GM12865 (cell line): Measurements from ENCODE around the gene BGLAP.

Experiments used
- DNase-seq: peaks from one replicate; pipeline ENCODE4 v3.0.0; 2010; ENCODE audit warnings: low read depth
- H3K4me3 ChIP-seq: 2 replicates; pipeline ENCODE4 v1.5.1; 2011; ENCODE audit warnings: mild to moderate bottlenecking, low read depth, low read length, control low read depth
- CTCF ChIP-seq: IDR thresholded peaks from 2 replicates; pipeline ENCODE4 v1.5.1; 2011; ENCODE audit warnings: low read length, control low read depth, low read depth, inconsistent platforms; ENCODE audit not compliant: insufficient read depth; ENCODE audit errors: missing control alignments

Gene BGLAP

GRCh38 chr1:156286061-156286460 lies 44.1 kb downstream of the BGLAP start:
- DNase-seq, result no peak
- no peak for TF ChIP-seq CTCF
- no peak overlapping the region for H3K4me3 ChIP-seq

- H3K4me3 ChIP-seq, result no peak overlapping the region
- no peak for DNase-seq
- no peak for TF ChIP-seq CTCF
Measured at GRCh38 chr1:156289857-156290256, 47.9 kb downstream of the BGLAP start.

GRCh38 chr1:156291226-156292061 lies 49.5 kb downstream of the BGLAP start:
- H3K4me3 ChIP-seq, result no peak overlapping the region
- no peak for TF ChIP-seq CTCF
- no peak for DNase-seq
